PC-3 (cell line): ENCODE measurements around the gene NRL. TPM values are rescaled to one million over a fixed set of nuclear protein-coding genes. Genes with fewer than 3 reads are reported as not detected.
"Not testable (repeated sequence)": the region's sequence is repeated elsewhere in the genome, so short reads cannot be mapped to it uniquely, and the experiment has no call there.

Experiments
- ATAC-seq: fragments of 200-7000 bp; cut with Tn5 transposase; 2 replicates; pipeline ENCODE4 v1.9.1; 2020; ENCODE audit warnings: mild to moderate bottlenecking, moderate library complexity
- BruUV-seq: library from RNA; stranded (reverse); fragments of 400-500 nt; replicated peaks from 2 replicates; lab custom pipeline; 2021; lab: Mats Ljungman, UMichigan
- CTCF ChIA-PET: fragments of 300-600 bp; sonication (Branson Sonifier 250); formaldehyde crosslinking; loops from one replicate; lab custom pipeline; 2022; ENCODE audit warnings: antibody characterized with exemption; lab: Charles Lee
- POLR2A ChIA-PET: fragments of 300-600 bp; sonication (Branson Sonifier 250); formaldehyde crosslinking; loops from one replicate; lab custom pipeline; 2022; ENCODE audit warnings: antibody characterized with exemption; ENCODE audit not compliant: unreplicated experiment; lab: Charles Lee
- DNase-seq: peaks from one replicate; pipeline ENCODE4 v3.0.0-alpha.2; 2015
- H2AFZ ChIP-seq: fragments of 300-600 bp; sonication (generic); 2 replicates; pipeline ENCODE4 v1.6.0; 2016; ENCODE audit warnings: antibody characterized with exemption, low read length
- H3F3A ChIP-seq: fragments of 300-600 bp; sonication (generic); one replicate; pipeline ENCODE4 v1.6.0; 2017; ENCODE audit warnings: antibody characterized with exemption, low read length, control low read depth, mild to moderate bottlenecking; ENCODE audit not compliant: unreplicated experiment
- H3K27ac ChIP-seq: fragments of 300-600 bp; sonication (generic); 2 replicates; pipeline ENCODE4 v1.5.1; 2016; ENCODE audit warnings: mild to moderate bottlenecking, low read length
- H3K27me3 ChIP-seq: fragments of 300-600 bp; sonication (generic); 2 replicates; pipeline ENCODE4 v1.6.1; 2016; ENCODE audit warnings: low read length, mixed read lengths
- H3K36me3 ChIP-seq: fragments of 300-600 bp; sonication (generic); 2 replicates; pipeline ENCODE4 v1.6.1; 2016; ENCODE audit warnings: low read depth, mixed run types, low read length, mixed read lengths
- H3K4me1 ChIP-seq: fragments of 300-600 bp; sonication (generic); 2 replicates; pipeline ENCODE4 v1.5.1; 2016; ENCODE audit warnings: low read length; ENCODE audit not compliant: insufficient read depth
- H3K4me2 ChIP-seq: fragments of 300-600 bp; sonication (generic); 2 replicates; pipeline ENCODE4 v1.6.0; 2016; ENCODE audit warnings: low read length
- H3K4me3 ChIP-seq: fragments of 300-600 bp; sonication (generic); 2 replicates; pipeline ENCODE4 v1.5.1; 2016; ENCODE audit warnings: mild to moderate bottlenecking, low read length, mixed read lengths
- H3K79me2 ChIP-seq: fragments of 300-600 bp; sonication (generic); 2 replicates; pipeline ENCODE4 v1.6.1; 2017; ENCODE audit warnings: low read length, mixed read lengths
- H3K9ac ChIP-seq: fragments of 300-600 bp; sonication (generic); 2 replicates; pipeline ENCODE4 v1.6.0; 2016; ENCODE audit warnings: mild to moderate bottlenecking, low read length
- H3K9me2 ChIP-seq: fragments of 300-600 bp; sonication (generic); replicated peaks from 2 replicates; pipeline ENCODE4 v1.6.1; 2016; ENCODE audit warnings: mixed run types, low read length, mixed read lengths
- H3K9me3 ChIP-seq: fragments of 300-600 bp; sonication (generic); 2 replicates; pipeline ENCODE4 v1.6.1; 2016; ENCODE audit warnings: low read length, mixed read lengths
- H4K20me1 ChIP-seq: fragments of 300-600 bp; sonication (generic); 2 replicates; pipeline ENCODE4 v1.6.1; 2016; ENCODE audit warnings: low read length, mixed read lengths
- EZH2 ChIP-seq: fragments of 300-600 bp; sonication (generic); IDR thresholded peaks from one replicate; pipeline ENCODE4 v1.6.1; 2017; ENCODE audit warnings: antibody characterized with exemption, mild to moderate bottlenecking, low read length; ENCODE audit not compliant: unreplicated experiment
- EZH2phosphoT487 ChIP-seq: fragments of 300-600 bp; sonication (generic); IDR thresholded peaks from 2 replicates; pipeline ENCODE4 v1.6.1; 2018; ENCODE audit warnings: mild to moderate bottlenecking, antibody characterized with exemption, low read length, borderline replicate concordance
- intact Hi-C: fragments of 100-400 bp; cut with micrococcal nuclease; formaldehyde crosslinking; loops from 2 replicates; pipeline ENCODE4 v1.9.0; 2023
- total RNA-seq: library from RNA; depleted of rRNA; stranded (reverse); fragments of >200 nt; gene quantifications from 2 replicates; pipeline ENCODE4 v1.2.3, GENCODE V29; 2014
- TF ChIP-seq, protein P1 (sequence below): fragments of 300-600 bp; sonication (generic); conservative IDR thresholded peaks from 2 replicates; pipeline ENCODE4 v1.5.1; 2017; ENCODE audit warnings: antibody characterized with exemption, low read depth, mild to moderate bottlenecking, low read length

The NRL gene
- total RNA-seq, 1 experiment from 2014 or later: 1.5 TPM

DNA sequence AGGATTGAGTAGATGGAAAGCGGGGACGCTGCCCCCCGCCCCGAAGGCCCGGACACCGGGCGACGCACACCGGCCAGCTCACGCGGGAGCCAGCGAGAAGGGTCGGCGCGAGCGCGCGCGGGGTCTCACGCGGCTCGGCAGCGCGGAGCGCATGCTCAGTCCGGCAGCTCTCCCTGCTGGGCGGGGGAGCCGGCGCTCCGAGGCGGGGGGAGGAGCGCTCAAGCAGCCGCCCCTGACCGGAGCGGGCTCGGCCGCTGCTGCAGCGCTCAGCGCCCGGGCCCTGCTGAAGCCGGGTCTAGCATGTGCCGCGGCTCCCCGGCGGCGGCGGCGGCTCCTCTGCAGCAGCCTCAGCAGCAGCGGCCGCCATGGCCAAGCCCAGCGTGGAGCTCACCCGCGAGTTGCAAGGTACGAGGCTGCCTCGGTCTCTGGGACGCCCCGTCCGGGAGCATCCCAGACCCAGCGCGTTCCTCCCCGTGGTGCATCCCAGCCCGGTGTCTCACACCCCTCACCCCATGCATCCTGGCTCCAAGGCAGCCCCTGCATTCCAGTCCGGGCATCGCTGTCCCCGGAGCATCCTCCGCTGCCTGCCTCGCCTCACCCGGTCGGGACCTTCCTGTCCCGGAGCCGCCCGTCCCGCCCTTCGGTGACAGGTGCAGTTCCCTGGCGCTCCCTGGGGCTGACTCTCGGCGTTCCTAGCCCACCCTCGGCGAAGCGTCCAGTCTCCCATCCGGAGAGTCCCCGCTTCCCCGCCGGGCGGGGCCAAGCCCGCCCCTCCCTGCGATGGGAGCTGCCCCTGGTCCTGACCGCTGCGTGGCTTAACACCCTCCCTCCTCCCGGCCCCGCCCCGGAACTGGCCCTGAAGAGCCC, 62.7 kb downstream of the NRL start, which contains the start of gene CARMIL3:
CARMIL3 (plus strand) TSS at position 221 of the 867 bp plus-strand sequence; CDS start at position 366, 145 bp downstream.
- ChIA-PET POLR2A (no interaction called here), CTCF (interaction anchor here (0.5 kb wide), 1 partner anchor 63 kb away, joined by 3 read pairs; no protein-coding TSS in a partner anchor)
- H3K9ac ChIP-seq: peak within 1 kb of the TSS; percentile 68
- no peaks in the 10 kb centered on the region for H3F3A ChIP-seq
- peak within 1 kb of the TSS; percentile 100 for H3K4me2 ChIP-seq
- no peaks in the 10 kb centered on the region for H3K9me2 ChIP-seq
- no peaks in the 10 kb centered on the region for H3K36me3 ChIP-seq
- DNase-seq (peak; percentile 57), ATAC-seq (peak; percentile 85)
- H3K27ac ChIP-seq: no peak within 1 kb of the TSS
- peak within 1 kb of the TSS; percentile 99 for H2AFZ ChIP-seq
- H3K4me1 ChIP-seq: peaks cover 6% of the 10 kb centered on the region; the same call in 1 of the 2 replicates
- peaks cover 15% of the 10 kb centered on the region; the same call in 1 of the 2 replicates for H3K27me3 ChIP-seq
- TF ChIP-seq, protein P1, sequence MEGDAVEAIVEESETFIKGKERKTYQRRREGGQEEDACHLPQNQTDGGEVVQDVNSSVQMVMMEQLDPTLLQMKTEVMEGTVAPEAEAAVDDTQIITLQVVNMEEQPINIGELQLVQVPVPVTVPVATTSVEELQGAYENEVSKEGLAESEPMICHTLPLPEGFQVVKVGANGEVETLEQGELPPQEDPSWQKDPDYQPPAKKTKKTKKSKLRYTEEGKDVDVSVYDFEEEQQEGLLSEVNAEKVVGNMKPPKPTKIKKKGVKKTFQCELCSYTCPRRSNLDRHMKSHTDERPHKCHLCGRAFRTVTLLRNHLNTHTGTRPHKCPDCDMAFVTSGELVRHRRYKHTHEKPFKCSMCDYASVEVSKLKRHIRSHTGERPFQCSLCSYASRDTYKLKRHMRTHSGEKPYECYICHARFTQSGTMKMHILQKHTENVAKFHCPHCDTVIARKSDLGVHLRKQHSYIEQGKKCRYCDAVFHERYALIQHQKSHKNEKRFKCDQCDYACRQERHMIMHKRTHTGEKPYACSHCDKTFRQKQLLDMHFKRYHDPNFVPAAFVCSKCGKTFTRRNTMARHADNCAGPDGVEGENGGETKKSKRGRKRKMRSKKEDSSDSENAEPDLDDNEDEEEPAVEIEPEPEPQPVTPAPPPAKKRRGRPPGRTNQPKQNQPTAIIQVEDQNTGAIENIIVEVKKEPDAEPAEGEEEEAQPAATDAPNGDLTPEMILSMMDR: no peak
- TF ChIP-seq EZH2: no peak
- no peak for TF ChIP-seq EZH2phosphoT487
- no TSS peak for BruUV-seq
- no peaks in the 10 kb centered on the region for H3K9me3 ChIP-seq
- no peaks in the 10 kb centered on the region for H3K79me2 ChIP-seq
- peak within 1 kb of the TSS; percentile 78 for H3K4me3 ChIP-seq
- intact Hi-C loops: no loop called here
- H4K20me1 ChIP-seq: no peaks in the 10 kb centered on the region

DNA sequence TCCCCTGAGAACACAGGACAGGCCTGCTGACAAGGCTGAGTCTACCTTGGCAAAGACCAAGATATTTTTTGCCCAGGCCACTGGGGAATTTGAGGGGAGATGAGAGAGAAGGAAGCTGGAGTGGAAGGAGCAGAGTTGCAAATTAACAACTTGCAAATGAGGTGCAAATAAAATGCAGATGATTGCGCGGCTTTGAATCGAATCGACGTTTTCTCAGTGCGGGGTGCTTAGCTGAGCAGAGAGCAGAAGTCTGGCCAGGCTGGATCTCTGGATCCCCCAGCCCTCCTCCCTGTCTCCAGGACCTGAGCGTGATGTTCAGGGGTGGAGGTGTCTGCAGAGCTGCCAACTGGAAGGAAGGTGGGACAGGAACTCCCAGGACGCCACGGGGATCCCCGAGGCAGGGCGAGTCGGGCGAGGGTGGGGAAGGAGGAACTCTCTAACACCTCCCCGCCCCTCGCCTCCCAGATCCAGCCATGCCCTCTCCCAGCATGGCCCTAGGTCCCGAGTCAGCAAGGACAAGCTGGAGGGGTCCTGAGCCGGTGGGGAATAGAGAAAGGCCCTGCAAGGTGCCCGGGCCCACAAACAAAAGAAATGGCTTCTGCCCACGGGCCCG, 63.5 kb downstream of the NRL start:
- DNase-seq: no peak
- no peak for ATAC-seq
- ChIA-PET POLR2A (no interaction called here), CTCF (no interaction called here)
- TF ChIP-seq EZH2 (no peak), EZH2phosphoT487 (no peak)
- TF ChIP-seq, protein P1: no peak
- intact Hi-C loops: no loop called here
- Histone ChIP-seq H3K4me3 (peak overlapping the region; percentile 78), H3K4me1 (peaks cover 6% of the 10 kb centered on the region; the same call in 1 of the 2 replicates), H3K4me2 (peak overlapping the region; percentile 100), H3K27ac (no peak overlapping the region), H3F3A (no peaks in the 10 kb centered on the region), H3K9ac (peak overlapping the region; percentile 68), H3K9me3 (no peaks in the 10 kb centered on the region), H3K36me3 (no peaks in the 10 kb centered on the region), H3K27me3 (peaks cover 19% of the 10 kb centered on the region; the same call in 1 of the 2 replicates), H3K9me2 (no peaks in the 10 kb centered on the region), H4K20me1 (no peaks in the 10 kb centered on the region), H2AFZ (peak overlapping the region; percentile 99), H3K79me2 (no peaks in the 10 kb centered on the region)
- TSS peak; percentile 40 for BruUV-seq

DNA sequence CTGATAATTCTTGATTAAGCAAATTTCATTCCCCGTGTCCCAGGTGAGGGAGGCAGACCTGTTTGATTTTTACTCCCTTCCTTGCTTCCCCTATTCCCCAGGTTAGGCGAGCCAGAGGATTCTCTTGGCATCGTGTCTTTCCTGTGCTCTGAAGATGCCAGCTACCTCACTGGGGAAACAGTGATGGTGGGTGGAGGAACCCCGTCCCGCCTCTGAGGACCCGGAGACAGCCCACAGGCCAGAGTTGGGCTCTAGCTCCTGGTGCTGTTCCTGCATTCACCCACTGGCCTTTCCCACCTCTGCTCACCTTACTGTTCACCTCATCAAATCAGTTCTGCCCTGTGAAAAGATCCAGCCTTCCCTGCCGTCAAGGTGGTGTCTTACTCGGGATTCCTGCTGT, 64.0 kb downstream of the NRL start:
- H3K4me2 ChIP-seq, H3K4me1 ChIP-seq, H4K20me1 ChIP-seq, ATAC-seq, H3K9me3 ChIP-seq, H3K27ac ChIP-seq, BruUV-seq, H3K9ac ChIP-seq, intact Hi-C loops, H3K9me2 ChIP-seq, H3K79me2 ChIP-seq, H3F3A ChIP-seq, H3K4me3 ChIP-seq, H2AFZ ChIP-seq, POLR2A ChIA-PET, H3K36me3 ChIP-seq, DNase-seq: not testable (repeated sequence)
- CTCF ChIA-PET: interaction anchor here (1.2 kb wide), 1 partner anchor 13 kb away, joined by 3 read pairs; no protein-coding TSS in a partner anchor
- peaks cover 20% of the 10 kb centered on the region; the same call in 1 of the 2 replicates for H3K27me3 ChIP-seq

DNA sequence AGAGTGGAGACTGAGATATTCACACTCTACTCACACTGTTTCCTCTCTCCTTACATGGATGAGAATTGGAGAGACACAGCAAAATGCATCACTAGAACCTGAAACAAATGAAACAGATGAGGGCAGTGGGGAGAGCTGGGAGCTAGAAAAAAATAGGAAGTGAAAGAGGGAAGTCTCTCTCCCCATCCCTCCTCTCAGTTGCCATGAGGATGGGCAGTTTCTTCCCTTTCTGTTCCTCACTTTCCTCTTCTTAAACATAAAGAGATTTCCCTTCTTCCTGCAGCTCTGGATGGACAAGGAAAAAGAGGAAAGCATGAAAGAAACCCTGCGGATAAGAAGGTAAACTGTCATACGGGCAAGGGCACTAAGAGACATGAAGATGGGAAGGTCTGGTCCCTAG, 65.7 kb downstream of the NRL start:
- peaks cover 16% of the 10 kb centered on the region; the same call in 1 of the 2 replicates for H3K27me3 ChIP-seq
- ATAC-seq, H3K27ac ChIP-seq, H3F3A ChIP-seq, H4K20me1 ChIP-seq, H3K9me2 ChIP-seq, H3K36me3 ChIP-seq, H3K9ac ChIP-seq, H3K4me3 ChIP-seq, H3K9me3 ChIP-seq, DNase-seq, H3K4me2 ChIP-seq, BruUV-seq, H3K4me1 ChIP-seq, CTCF ChIA-PET, intact Hi-C loops, POLR2A ChIA-PET, H2AFZ ChIP-seq, H3K79me2 ChIP-seq: not testable (repeated sequence)
